IMR-90 (cell line): ENCODE results near the gene E2F4.

ENCODE experiments used
- CTCF ChIP-seq: conservative IDR thresholded peaks from 2 replicates; pipeline ENCODE4 v1.5.1; 2012; ENCODE audit warnings: mild to moderate bottlenecking, low read depth, low read length, improper control_type of control experiment
- MAFK ChIP-seq: IDR thresholded peaks from 2 replicates; pipeline ENCODE4 v1.6.1; 2012; ENCODE audit warnings: low read depth, low read length, improper control_type of control experiment
- POLR2A ChIP-seq: IDR thresholded peaks from 2 replicates; pipeline ENCODE4 v1.6.1; 2012; ENCODE audit warnings: mild to moderate bottlenecking, low read depth, low read length

GRCh38 chr16:67190041-67190440 is 1.9 kb upstream of the E2F4 start, which contains the start of gene EXOC3L1:
- TF ChIP-seq CTCF, result no peak
- no peak for TF ChIP-seq POLR2A
- no peak for TF ChIP-seq MAFK
